ENCODE measurements around the gene LRFN3.
"Not testable (repeated sequence)": the region's sequence is repeated elsewhere in the genome, so short reads cannot be mapped to it uniquely, and the experiment has no call there.

LRFN3 gene

DNA sequence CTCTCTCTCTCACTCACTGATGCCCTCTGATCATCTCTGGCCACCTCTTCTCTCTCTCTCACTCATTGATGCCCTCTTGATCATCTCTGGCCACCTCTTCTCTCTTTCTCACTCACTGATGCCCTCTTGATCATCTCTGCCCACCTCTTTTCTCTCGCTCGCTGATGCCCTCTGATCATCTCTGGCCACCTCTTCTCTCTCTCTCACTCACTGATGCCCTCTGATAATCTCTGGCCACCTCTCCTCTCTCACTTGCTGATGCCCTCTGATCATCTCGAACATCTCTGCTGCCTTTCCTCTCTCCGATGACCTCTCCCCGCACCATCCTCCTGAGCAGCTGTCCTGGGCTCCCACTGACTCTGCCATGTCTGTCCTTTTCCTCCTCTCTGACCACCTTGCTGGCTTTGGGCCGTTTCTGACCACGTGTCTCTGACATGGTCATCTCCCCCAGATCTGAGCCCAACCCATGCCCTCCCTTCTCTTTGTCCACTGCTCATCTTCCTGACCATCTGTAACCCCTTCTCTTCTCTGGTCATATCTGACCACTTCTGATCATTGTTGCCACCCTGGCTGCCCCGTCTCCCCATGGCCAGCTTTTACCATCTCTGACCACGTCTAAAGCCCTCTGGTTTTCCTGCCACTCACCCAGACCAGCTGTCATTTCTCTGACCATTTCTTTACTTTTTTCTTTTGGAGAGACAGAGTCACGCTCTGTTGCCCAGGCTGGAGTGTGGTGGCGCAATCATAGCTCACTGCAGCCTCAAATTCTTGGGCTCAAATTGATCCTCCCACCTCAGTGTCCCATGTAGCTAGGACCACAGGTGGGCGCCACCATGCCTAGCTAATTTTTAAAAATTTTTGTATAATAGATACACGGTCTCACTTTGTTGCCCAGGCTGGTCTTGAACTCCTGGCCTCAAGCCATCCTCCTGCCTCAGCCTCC lies 2.4 kb downstream of the LRFN3 start:
- DNase-seq (ENCODE audit: low read depth in 1 of 2, low spot score in 1 of 2): no peak

DNA sequence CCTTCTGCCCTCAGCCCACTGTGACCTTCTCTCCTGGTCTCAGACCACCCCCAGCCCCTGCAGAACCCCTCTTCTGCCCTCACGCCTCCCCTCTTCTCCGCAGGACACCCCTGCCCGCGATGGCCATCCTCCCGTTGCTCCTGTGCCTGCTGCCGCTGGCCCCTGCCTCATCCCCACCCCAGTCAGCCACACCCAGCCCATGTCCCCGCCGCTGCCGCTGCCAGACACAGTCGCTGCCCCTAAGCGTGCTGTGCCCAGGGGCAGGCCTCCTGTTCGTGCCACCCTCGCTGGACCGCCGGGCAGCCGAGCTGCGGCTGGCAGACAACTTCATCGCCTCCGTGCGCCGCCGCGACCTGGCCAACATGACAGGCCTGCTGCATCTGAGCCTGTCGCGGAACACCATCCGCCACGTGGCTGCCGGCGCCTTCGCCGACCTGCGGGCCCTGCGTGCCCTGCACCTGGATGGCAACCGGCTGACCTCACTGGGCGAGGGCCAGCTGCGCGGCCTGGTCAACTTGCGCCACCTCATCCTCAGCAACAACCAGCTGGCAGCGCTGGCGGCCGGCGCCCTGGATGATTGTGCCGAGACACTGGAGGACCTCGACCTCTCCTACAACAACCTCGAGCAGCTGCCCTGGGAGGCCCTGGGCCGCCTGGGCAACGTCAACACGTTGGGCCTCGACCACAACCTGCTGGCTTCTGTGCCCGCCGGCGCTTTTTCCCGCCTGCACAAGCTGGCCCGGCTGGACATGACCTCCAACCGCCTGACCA lies 3.3 kb downstream of the LRFN3 start:
- DNase-seq (ENCODE audit: low read depth in 1 of 2, low spot score in 1 of 2): no peak

DNA sequence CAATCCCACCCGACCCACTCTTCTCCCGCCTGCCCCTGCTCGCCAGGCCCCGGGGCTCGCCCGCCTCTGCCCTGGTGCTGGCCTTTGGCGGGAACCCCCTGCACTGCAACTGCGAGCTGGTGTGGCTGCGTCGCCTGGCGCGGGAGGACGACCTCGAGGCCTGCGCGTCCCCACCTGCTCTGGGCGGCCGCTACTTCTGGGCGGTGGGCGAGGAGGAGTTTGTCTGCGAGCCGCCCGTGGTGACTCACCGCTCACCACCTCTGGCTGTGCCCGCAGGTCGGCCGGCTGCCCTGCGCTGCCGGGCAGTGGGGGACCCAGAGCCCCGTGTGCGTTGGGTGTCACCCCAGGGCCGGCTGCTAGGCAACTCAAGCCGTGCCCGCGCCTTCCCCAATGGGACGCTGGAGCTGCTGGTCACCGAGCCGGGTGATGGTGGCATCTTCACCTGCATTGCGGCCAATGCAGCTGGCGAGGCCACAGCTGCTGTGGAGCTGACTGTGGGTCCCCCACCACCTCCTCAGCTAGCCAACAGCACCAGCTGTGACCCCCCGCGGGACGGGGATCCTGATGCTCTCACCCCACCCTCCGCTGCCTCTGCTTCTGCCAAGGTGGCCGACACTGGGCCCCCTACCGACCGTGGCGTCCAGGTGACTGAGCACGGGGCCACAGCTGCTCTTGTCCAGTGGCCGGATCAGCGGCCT lies 4.1 kb downstream of the LRFN3 start:
- no peak for DNase-seq (ENCODE audit: low read depth in 1 of 2, low spot score in 1 of 2)

DNA sequence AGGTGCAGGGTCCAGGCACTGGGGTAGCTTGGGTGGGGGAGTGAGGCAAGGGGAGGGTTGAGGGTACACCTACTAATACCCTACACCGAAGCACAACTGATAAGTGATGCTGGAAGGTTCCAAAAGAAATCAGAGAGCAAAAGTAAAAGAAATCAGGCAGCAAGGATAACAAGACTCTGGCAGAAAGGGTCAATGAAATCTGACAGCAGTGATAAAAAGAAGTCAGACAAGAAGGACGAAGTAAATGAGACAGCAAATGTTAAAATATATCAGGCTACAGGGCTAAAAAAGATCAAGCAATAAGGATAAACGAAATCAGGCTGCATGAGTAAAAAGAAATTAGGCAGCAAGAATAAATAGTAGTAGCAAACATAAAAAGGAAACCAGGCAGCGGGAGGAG lies 4.7 kb downstream of the LRFN3 start:
- no peak for DNase-seq (ENCODE audit: low read depth in 1 of 2, low spot score in 1 of 2)

DNA sequence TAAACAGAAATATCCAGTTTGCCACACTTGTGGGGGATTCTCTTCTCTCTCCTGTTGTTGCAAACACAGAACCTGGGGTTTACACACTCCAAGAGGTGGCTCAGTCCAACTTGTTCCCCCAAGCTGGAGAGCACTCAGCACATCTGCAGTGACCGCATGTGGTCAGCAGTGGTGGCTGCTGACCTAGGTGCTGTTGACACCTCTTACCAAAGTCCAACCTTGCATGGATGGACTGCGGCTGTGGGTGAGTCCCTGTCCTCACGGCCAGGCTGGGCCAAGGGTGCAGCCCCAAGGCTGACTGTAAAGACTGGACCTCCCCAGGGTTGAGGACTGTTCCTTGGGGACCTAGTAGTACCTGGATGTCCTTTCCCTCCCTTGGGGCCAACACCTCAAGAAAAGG lies 6.1 kb downstream of the LRFN3 start:
- no peak for DNase-seq (ENCODE audit: low read depth in 1 of 2, low spot score in 1 of 2)

DNA sequence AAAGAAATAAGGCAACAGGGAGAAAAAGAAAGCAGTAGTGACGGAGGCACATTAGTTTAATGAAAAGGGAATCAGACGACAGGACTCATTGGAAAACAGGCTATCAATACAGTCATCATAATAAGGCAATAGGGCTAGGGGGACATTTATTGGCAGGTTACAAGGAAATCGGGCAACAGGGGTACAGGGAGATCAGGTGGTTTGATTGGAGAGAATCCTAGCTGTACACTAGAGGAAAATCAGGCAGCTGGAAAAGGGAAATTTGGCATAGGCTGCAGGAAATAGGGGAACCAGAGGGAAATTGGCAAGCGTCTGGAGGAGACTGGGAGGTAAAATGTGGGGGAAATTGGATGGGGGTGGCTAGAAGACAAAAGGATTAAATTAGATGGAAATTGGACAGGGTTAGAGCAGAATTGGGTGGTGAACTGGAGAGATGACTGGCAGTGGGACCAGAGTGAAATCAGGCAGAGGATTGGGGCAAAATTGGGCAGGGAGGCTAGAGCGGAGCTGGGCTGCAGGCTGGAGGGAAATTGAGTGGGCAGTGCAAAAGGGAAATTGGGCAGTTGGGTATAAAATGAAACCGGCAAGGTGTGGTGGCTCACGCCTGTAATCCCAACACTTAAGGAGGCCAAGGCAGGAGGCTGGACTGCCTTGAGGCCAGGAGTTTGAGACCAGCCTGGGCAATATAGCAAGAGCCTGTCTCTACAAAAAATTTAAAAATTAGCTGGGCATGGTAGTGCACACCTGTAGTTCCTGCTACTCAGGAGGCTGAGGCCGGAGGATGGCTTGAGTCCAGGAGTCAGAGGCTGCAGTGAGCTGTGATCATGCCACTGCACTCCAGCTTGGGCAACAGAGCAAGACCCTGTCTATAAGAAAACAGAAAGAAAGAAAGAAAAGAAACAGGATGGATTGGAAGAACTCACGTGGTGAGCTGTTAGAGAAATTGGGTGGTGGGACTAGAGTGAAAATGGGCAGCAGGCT lies 7.4 kb downstream of the LRFN3 start:
- no peak for DNase-seq (ENCODE audit: low read depth in 1 of 2, low spot score in 1 of 2)

DNA sequence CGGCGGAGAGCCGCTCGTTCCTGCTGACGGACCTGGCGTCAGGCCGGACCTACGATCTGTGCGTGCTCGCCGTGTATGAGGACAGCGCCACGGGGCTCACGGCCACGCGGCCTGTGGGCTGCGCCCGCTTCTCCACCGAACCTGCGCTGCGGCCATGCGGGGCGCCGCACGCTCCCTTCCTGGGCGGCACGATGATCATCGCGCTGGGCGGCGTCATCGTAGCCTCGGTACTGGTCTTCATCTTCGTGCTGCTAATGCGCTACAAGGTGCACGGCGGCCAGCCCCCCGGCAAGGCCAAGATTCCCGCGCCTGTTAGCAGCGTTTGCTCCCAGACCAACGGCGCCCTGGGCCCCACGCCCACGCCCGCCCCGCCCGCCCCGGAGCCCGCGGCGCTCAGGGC lies 8.4 kb downstream of the LRFN3 start:
- no peak for DNase-seq (ENCODE audit: low read depth in 1 of 2, low spot score in 1 of 2)

DNA sequence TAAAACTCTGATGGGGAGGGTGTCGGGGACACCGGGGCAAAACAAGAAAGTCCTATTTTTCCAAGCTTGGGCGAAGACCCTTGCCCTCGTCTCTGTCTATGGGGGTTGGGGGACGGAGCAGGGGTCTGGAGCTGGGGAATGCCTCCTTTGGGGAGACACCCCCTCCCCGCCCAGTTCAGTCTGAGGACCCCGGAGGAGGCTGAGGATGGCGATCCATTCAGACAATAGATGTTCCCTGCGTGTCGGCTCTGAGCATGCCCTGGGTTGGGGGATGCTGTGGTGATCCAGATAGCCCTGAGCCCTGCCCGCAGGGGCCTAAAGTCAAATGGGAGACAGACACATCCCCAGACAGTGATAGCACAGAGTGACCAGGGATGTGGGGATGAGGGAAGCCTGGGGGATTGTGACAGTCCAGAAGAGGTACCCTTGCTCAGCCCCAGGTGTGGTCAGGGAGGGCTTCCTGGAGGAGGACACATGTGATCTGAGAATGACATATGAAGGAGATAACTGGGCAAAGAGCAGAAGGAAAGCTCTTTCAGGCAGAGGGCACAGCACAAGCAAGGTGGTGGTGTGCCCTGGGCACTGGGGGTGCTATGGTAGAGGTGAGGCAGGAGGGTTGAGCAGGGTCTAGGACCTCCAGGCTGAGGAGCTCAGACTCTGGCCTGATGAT lies 9.1 kb downstream of the LRFN3 start:
- DNase-seq (ENCODE audit: low read depth in 1 of 2, low spot score in 1 of 2): no peak

DNA sequence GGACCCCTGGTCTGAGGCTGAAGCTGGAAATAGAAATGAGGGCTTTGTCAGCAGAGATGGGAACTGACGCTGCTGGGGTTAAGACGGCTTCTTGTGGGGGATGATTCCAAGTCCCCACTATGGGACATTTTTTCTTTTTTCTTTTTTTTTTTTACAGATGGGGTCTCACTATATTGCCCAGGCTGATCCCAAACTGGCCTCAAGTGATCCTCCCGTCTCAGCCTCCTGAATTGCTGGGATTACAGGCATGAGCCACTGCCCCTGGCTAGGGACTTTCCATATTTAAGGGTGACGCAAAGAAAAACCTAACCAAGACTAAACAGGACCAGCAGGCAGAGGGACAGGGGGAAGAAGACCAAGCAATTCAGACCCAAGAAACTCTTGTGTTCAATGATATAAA lies 10.0 kb downstream of the LRFN3 start:
- DNase-seq (ENCODE audit: low read depth in 1 of 2, low spot score in 1 of 2): no peak

DNA sequence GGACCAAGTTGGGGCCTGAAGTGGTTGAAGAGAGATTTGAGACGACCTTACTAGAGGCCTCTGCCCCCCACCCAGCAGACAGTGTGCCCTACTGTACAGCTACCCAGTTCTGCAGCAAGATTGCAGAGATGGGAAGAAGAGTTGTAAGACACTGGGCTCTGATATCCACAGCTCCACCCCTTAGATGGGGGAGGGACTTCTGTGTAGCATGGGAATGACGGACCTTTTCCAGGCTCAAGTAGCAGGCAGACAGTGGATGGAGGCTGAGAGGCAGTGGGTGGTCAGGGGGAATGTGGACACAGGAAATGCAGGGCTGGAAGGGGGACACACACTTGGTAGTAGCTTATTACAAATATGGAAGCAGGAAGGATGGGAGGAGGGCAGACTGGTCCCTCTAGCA lies 13.0 kb downstream of the LRFN3 start:
- no peak for DNase-seq (ENCODE audit: low read depth in 1 of 2, low spot score in 1 of 2)

DNA sequence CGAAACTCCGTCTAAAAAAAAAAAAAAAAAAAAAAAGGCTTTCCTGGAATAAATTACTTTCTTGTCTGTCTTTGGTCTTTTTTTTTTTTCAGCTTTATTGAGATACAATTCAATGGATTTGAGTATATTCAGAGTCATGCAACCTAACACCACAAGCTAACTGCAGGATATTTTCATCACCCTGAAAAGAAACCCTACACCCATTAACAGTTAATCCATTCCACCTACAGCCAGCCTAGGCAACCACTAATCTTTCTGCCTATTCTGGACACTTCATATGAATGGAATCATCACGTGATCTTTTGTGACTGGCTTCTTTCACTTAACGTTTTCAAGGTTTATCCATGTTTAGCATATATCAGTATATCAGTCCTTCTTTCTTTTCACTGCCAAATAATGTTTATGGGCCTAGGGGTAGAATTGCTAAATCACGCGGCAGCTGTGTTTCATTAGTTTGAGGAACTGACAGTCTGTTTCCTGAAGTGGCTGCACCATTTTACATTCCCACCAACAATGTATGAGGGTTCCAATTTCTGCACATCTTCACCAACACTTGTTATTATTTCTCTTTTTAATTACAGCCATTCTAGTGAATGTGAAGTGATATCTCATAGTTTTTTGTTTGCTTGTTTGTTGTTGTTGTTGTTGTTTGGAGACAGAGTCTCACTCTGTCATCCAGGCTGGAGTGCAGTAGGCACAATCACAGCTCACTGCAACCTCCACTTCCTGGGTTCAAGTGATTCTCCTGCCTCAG lies 19.9 kb downstream of the LRFN3 start:
- no peak for DNase-seq (ENCODE audit: low read depth in 1 of 2, low spot score in 1 of 2)

DNA sequence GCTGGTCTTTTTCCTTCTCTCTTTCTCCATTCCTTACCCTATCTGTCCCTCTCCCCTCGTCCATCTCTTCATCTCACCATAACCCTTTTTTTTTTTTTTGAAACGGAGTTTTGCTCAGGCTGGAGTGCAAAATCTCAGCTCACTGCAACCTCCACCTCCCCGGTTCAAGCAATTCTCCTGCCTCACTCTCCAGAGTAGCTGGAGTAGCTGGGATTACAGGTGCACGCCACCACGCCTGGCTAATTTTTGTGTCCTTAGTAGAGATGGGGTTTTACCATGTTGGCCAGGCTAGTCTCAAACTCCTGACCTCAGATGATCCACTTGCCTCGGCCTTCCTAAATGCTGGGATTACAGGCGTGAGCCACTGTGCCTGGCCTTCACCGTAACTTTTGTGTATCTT lies 21.2 kb downstream of the LRFN3 start:
- DNase-seq (ENCODE audit: low read depth in 1 of 2, low spot score in 1 of 2): not testable (repeated sequence)

DNA sequence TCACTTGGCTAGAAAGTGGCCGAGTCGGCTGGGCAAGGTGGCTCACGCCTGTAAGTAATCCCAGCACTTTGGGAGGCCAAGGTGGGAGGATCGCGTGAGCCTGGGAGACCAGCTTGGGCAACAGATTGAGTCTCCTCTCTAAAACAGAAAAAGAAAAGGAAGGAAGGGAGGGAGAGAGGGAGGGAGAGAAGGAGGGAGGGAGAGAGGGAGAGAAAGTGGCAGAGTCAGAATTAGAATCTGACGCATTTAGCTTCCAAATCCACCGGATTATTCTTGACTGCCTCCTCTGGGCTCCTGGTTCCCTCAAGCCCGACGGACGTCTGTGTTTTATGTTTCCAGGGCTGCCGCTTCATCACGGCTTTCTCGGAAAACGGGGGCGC lies 22.5 kb downstream of the LRFN3 start:
- no peak for DNase-seq (ENCODE audit: low read depth in 1 of 2, low spot score in 1 of 2)

DNA sequence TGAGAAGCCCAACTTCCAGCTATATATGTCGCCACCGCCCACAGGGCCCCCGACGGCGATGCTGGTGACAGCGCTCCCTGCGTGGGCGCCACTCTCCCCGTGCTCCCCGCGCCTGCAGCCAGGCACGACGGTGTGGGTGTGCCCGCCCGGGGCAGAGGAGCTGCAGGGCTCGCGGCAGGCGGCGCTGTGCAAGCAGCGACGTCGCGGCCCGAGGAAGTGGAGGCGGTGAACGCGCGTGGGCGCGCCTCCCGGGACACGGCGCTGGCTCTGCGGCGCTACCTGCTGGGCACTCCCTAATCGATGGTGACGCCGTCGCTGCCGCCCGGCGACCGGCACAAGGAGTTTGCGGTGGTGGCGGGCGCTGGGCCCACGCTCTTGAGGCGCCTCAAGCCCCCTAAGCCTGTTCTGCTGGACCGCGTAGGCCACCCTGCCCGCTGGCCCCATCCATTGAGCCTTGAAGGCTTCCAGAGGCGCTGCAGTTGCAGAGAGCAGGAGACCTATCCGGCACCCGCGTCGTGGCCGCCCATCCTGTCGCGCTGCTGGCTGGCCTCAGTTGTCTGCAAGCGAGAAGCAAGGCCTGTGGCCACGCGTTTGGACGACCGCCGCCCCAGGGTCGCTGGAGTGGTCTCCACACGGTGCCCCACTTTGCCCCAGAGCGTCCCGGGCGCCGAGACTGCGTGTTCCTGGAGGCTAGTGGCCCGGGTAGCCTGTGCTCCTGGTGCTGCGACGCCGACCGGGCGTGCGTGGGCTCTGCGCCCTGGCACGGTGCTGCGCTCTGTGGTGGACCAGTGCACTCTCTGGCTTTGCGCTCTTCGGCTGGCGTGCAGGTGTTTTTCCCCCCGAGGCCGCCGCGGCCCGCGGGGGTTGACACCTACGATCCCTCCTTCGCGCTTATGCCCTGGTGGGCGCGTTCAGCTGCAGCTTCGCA lies 23.1 kb downstream of the LRFN3 start:
- peak; percentile 71 to 77 for DNase-seq (ENCODE audit: low read depth in 1 of 2, low spot score in 1 of 2)

DNA sequence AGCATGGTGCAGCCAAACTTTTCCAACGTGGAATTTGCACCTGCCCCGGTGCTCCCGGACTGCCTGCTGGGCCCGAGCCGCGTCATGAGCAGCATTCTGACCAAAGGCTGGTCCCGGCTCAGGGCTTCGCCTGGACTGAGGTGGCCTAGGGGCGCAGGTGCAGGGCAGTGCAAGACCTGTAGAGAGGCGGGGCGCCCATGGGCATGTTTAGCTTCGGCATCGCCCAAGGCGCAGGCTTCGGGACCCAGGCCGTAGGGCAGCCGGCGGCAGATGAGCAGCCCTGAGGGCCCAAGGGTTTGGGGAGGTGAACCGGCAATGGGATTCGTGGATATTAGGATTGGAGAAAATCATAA lies 23.8 kb downstream of the LRFN3 start:
- DNase-seq (ENCODE audit: low read depth in 1 of 2, low spot score in 1 of 2): no peak

DNA sequence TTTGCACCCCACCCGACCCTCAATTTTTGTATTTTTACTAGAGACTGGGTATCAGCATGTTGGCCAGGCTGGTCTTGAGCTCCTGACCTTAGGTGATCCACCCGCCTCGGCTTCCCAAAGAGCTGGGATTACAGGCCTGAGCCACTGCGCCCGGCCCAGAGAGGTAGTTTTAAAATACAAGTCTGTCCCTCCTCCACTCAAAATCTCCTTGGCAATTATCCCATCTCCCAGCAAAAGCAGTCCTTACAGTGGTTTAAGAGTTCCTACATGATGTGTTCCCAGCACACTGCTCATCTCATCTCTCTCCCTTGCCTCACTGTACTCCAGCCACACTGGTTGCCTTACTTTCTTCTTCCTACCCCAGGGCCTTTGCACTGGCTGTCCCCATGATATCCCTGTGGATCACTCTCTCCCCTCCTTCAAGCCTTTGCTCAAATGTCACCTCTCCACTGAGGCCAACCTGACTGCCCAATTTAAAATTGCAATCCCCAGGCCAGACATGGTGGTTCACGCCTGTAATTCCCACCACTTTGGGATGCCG lies 24.3 kb downstream of the LRFN3 start:
- DNase-seq (ENCODE audit: low read depth in 1 of 2, low spot score in 1 of 2): no peak

DNA sequence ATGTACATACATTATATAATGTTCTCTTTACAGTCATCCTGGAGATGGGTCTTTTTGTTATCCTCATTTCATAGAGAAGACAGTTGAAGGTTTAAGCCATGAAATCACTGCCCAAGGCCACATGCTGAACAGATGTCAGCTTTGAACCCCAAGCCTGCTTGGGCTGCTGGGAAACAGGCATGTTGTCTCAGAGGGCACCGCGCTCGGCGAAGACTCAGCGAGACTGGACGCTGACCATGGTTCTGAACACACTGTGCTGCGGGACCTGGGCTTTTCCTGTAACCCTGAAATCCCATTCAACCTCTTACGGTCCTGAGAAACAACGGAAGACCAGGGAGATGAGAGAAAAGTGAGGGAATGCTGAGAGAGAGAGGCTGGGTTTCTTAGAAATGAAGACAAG lies 27.3 kb downstream of the LRFN3 start:
- no peak for DNase-seq (ENCODE audit: low read depth in 1 of 2, low spot score in 1 of 2)

DNA sequence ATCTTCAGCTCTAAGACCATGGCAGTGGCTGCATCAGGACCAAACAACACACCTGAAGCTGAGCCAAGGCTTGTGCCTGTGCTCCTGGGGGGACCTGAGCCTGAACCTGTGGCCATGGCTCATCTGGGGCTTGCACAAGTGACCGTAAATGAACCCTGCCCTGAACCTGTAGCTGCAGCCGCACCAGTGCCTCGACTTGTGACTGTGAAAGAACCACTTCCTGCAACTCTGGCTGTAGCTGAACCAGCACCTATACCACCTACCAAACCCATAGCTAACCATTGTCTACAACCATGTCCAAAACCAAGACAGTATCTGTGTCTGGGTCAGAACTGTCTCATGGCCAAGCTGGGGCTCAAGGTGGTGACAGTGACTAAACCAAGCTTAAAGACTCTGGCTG lies 30.6 kb downstream of the LRFN3 start:
- DNase-seq (ENCODE audit: low read depth in 1 of 2, low spot score in 1 of 2): no peak

All from stimulated activated CD4-positive, alpha-beta T cell treated with anti-CD3 and anti-CD28 coated beads, Interleukin-15, amount 100 ng/mL, for 1 hour (primary cell).